ENCODE measurements around the gene ULBP1.
"Not testable (repeated sequence)": the region's sequence is repeated elsewhere in the genome, so short reads cannot be mapped to it uniquely, and the experiment has no call there.

Gene ULBP1

DNA sequence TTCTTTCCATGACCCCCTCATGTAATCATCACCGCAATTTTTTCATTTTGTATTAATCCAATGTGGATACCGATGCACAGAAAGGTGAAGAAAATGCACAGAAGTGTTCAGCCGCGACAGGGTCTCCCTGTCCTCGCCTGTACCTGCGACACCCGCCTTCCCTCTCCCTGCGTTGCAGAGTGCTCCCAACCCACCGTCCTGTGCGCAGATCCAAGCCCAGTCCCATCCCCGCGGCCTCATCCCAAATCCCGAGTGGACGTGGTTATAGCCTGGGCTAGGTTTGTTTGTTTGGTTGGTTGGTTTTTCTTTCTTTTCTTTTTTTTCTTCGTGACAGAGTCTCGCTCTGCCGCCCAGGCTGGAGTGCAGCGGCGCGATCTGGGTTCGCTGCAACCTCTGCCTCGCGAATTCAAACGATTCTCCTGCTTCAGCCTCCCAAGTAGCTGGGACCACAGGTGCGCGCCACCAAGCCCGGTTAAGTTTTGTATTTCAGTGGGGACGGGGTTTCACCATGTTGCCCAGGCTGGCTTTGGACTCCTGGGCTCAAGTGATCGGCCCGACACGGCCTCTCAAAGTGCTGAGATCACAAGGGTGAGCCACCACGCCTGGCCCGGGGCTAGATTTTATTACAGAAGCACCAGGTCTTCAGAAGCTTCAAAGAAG, 40.3 kb upstream of the ULBP1 start:
- no peaks in the 10 kb centered on the region for H3K9me3 ChIP-seq (ENCODE audit: control insufficient read depth, low read length)
- peaks cover 3% of the 10 kb centered on the region for H3K27me3 ChIP-seq (replicated peaks; ENCODE audit: control insufficient read depth, insufficient read depth, low read length)
- no peak for DNase-seq (ENCODE audit: low read depth)
- no peaks in the 10 kb centered on the region for H3K36me3 ChIP-seq (ENCODE audit: control insufficient read depth, insufficient read depth, low read length, severe bottlenecking)
- H3K4me1 ChIP-seq (ENCODE audit: control insufficient read depth, insufficient read depth, low read length) = peaks cover 8% of the 10 kb centered on the region
- peak overlapping the region; percentile 90 for H3K4me3 ChIP-seq (ENCODE audit: low read length)
- peak overlapping the region; percentile 78 for H3K9ac ChIP-seq (ENCODE audit: low read length)

DNA sequence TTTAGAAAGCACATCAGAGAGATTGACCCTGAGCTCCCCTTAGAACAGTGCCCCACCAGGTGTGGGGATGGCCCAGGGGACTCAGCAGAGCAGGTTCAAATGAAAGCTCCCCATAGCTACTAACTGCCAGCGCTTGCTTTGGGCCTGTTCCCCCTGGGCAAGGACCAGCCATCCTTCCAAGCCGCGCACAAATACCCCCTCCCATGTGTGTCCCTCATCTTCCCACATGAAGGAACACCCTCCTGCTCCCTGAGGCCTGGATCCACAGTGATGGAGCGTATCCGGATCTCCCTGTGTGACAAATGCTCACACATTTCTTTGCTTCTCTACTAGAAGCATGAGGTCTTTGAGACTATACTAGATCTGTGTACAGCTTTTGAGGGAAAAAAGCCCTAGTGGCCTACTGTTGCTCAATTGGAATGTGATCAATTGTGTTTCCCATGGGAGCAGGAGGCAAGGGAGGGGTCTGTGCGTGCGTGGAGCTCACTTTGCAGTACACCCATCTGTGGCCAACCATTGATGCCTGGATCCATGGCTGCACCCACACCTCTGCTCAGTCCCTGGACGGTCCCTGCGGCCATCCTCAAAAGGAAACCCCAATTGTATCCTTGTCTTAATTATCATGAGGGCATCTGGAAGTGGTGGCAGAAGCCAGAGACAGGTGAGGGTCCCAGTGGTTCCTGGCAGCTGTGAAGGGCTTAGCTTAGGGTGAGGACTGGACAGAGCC, 39.4 kb upstream of the ULBP1 start:
- DNase-seq (ENCODE audit: low read depth) = no peak
- Histone ChIP-seq H3K27me3 (replicated peaks; ENCODE audit: control insufficient read depth, insufficient read depth, low read length) (peaks cover 9% of the 10 kb centered on the region), H3K9ac (ENCODE audit: low read length) (no peak overlapping the region), H3K36me3 (ENCODE audit: control insufficient read depth, insufficient read depth, low read length, severe bottlenecking) (no peaks in the 10 kb centered on the region), H3K4me1 (ENCODE audit: control insufficient read depth, insufficient read depth, low read length) (peaks cover 8% of the 10 kb centered on the region), H3K4me3 (ENCODE audit: low read length) (no peak overlapping the region), H3K9me3 (ENCODE audit: control insufficient read depth, low read length) (no peaks in the 10 kb centered on the region)

DNA sequence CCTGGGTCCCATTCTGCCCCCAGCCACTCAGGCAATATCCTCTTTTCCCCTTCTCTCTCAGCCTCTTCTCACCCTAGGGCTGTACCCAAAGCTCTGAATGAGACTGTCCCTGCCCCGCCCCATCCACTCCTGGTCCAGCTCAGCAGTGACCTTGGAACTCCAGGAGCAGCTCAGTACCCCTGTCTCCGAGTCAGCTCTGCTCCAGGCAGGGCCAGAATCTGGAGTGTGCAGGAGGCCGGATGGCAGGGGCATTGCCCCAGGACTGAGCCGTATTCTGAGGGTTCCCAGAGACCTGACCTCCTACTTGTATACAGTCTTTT, 38.9 kb upstream of the ULBP1 start:
- no peaks in the 10 kb centered on the region for H3K36me3 ChIP-seq (ENCODE audit: control insufficient read depth, insufficient read depth, low read length, severe bottlenecking)
- peaks cover 8% of the 10 kb centered on the region for H3K4me1 ChIP-seq (ENCODE audit: control insufficient read depth, insufficient read depth, low read length)
- H3K27me3 ChIP-seq (replicated peaks; ENCODE audit: control insufficient read depth, insufficient read depth, low read length) = peaks cover 15% of the 10 kb centered on the region
- no peak for DNase-seq (ENCODE audit: low read depth)
- H3K4me3 ChIP-seq (ENCODE audit: low read length) = peak overlapping the region; percentile 81
- no peaks in the 10 kb centered on the region for H3K9me3 ChIP-seq (ENCODE audit: control insufficient read depth, low read length)
- H3K9ac ChIP-seq (ENCODE audit: low read length) = no peak overlapping the region

DNA sequence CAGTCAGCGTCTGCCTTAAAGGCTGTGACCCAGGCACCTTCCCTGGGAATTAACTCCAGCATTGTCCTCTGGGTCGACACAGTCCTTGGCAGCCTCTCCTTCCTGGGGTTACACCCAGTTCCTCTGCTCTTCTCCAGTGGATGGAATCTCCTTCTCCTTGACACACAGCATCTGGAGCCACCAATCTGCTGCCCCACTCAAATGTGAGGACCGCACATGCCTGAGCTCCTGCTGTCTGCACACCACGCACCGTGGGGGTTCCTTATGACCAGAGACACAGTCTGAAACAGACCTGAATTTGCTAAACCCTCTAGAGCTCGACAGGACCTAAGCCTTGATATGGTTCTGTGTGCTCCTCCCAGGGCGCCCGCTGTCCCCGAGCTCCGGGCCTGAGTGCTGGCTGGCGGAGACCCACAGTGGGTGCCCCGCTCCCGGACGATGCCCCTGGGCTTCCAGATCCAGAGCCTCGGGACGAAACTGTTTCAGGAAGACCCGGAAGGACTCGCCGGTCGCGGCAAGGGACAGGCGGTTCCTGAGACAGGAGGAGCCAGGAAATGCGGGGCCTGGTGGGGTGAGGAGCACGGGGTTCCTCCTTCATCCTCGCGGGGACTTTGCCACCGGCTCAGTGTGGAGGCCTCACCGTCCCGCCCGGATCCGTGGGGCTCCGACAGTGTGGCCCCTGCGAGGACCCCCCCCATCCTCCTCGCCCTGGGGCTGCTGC, 38.3 kb upstream of the ULBP1 start:
- Histone ChIP-seq H3K27me3 (replicated peaks; ENCODE audit: control insufficient read depth, insufficient read depth, low read length) (peaks cover 18% of the 10 kb centered on the region), H3K36me3 (ENCODE audit: control insufficient read depth, insufficient read depth, low read length, severe bottlenecking) (no peaks in the 10 kb centered on the region), H3K4me1 (ENCODE audit: control insufficient read depth, insufficient read depth, low read length) (peaks cover 8% of the 10 kb centered on the region), H3K9me3 (ENCODE audit: control insufficient read depth, low read length) (no peaks in the 10 kb centered on the region), H3K4me3 (ENCODE audit: low read length) (peak overlapping the region; percentile 81), H3K9ac (ENCODE audit: low read length) (peak overlapping the region; percentile 86)
- DNase-seq (ENCODE audit: low read depth) = peak; percentile 14

DNA sequence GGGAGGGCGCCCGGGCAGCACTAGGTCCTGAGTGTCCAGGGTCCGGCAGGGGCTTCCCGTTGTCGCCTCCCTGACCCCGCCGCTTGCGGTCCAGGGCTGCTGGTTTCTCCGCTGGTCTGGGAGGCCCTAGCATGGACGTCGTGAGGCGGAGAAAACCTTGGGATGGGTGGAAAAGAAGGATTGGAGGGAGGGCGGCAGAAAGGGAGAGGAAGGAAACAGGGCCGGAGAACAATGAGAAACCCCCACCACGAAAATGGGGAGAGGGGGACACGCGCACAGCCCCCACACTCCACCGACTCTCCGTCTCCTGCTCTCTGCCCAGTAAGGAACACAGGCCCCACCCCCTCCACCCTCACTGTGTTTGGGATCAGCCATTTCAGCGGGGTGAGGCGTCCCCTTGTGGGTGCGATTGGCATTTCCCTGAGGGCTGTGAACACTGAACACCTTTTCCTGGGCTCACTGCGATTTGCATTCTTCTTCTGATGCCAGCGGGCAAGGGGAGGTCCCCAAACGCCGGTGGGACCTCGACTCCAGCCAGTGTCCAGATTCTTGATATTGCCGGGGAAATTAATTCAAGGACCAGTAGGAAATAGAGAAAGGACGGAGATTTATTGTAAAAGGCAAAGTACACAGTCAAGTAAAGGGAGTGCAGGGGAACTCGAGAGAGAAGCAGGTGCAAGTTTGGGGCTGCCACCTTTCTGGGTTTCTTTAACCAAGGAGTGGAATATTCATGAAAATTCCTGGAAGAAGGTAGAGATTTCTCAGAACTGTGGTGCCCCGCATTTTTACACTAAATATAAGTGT, 37.6 kb upstream of the ULBP1 start:
- DNase-seq (ENCODE audit: low read depth) = peak; percentile 94
- peaks cover 18% of the 10 kb centered on the region for H3K27me3 ChIP-seq (replicated peaks; ENCODE audit: control insufficient read depth, insufficient read depth, low read length)

DNA sequence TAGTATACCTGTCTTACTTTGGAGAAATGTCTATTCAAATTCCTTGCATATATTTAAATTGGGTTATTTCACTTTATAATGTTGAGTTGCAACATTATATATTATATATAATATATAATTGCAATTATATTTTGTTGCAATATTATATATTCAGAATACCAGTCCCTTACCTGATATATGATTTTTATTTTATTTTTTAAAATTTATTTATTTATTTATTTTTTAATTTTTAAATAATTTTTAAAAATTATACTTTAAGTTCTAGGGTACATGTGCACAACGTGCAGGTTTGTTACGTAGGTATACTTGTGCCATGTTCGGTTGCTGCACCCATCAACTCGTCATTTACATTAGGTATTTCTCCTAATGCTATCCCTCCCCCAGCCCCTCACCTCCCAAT, 36.7 kb upstream of the ULBP1 start:
- not testable (repeated sequence) for H3K9ac ChIP-seq (ENCODE audit: low read length); H3K9me3 ChIP-seq (ENCODE audit: control insufficient read depth, low read length); H3K4me3 ChIP-seq (ENCODE audit: low read length); DNase-seq (ENCODE audit: low read depth); H3K4me1 ChIP-seq (ENCODE audit: control insufficient read depth, insufficient read depth, low read length); H3K36me3 ChIP-seq (ENCODE audit: control insufficient read depth, insufficient read depth, low read length, severe bottlenecking)
- peaks cover 15% of the 10 kb centered on the region for H3K27me3 ChIP-seq (replicated peaks; ENCODE audit: control insufficient read depth, insufficient read depth, low read length)

More for the DNA sequence above, 37.6 kb upstream of the ULBP1 start:
- peaks cover 8% of the 10 kb centered on the region for H3K4me1 ChIP-seq (ENCODE audit: control insufficient read depth, insufficient read depth, low read length)
- peak overlapping the region; percentile 81 for H3K4me3 ChIP-seq (ENCODE audit: low read length)
- no peaks in the 10 kb centered on the region for H3K36me3 ChIP-seq (ENCODE audit: control insufficient read depth, insufficient read depth, low read length, severe bottlenecking)
- peak overlapping the region; percentile 86 for H3K9ac ChIP-seq (ENCODE audit: low read length)
- H3K9me3 ChIP-seq (ENCODE audit: control insufficient read depth, low read length) = no peaks in the 10 kb centered on the region

DNA sequence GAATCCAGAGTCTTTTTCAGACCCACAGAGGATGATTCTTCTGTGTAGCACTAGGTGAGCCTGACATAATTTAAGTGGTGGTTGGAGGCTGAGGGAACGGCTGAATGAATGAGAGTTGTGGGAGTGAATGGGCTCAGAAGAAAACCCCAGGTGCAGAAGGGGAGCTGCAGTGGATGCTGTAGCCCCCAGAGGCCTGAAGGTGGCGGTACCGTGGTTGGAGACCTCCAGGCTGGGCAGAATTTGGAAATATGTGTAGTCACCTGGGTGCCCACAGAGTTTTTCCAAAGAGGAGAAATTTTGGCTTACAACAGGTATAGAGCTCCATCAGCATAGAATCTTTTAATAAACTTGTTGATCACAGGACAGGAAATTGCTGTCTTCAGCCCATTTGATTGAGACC, 34.3 kb upstream of the ULBP1 start:
- DNase-seq (ENCODE audit: low read depth) = no peak
- H3K27me3 ChIP-seq (replicated peaks; ENCODE audit: control insufficient read depth, insufficient read depth, low read length) = peaks cover 15% of the 10 kb centered on the region

DNA sequence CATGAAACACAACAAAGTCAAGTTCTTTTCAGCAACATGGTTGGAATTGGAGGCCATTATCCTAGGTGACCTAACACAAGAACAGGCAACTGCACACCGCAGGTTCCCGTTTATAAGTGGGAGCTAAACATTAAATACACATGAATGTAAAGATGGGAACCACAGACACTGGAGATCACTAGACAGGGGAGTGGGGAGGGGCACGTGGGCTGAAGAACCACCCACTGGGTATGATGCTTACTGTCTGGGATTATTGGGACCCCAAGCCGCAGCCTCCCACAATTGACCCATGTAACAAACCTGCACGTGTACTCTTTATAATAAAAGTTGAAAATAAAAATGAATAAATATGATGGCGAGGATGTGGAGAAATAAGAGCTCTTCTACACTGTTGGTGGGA, 32.2 kb upstream of the ULBP1 start:
- Histone ChIP-seq H3K9me3 (ENCODE audit: control insufficient read depth, low read length) (no peaks in the 10 kb centered on the region), H3K36me3 (ENCODE audit: control insufficient read depth, insufficient read depth, low read length, severe bottlenecking) (no peaks in the 10 kb centered on the region), H3K4me1 (ENCODE audit: control insufficient read depth, insufficient read depth, low read length) (no peaks in the 10 kb centered on the region), H3K4me3 (ENCODE audit: low read length) (no peak overlapping the region), H3K9ac (ENCODE audit: low read length) (no peak overlapping the region), H3K27me3 (replicated peaks; ENCODE audit: control insufficient read depth, insufficient read depth, low read length) (peaks cover 28% of the 10 kb centered on the region)
- no peak for DNase-seq (ENCODE audit: low read depth)

More for the DNA sequence above, 34.3 kb upstream of the ULBP1 start:
- no peaks in the 10 kb centered on the region for H3K9me3 ChIP-seq (ENCODE audit: control insufficient read depth, low read length)
- H3K4me1 ChIP-seq (ENCODE audit: control insufficient read depth, insufficient read depth, low read length) = peaks cover 3% of the 10 kb centered on the region
- no peak overlapping the region for H3K9ac ChIP-seq (ENCODE audit: low read length)
- no peaks in the 10 kb centered on the region for H3K36me3 ChIP-seq (ENCODE audit: control insufficient read depth, insufficient read depth, low read length, severe bottlenecking)
- no peak overlapping the region for H3K4me3 ChIP-seq (ENCODE audit: low read length)

DNA sequence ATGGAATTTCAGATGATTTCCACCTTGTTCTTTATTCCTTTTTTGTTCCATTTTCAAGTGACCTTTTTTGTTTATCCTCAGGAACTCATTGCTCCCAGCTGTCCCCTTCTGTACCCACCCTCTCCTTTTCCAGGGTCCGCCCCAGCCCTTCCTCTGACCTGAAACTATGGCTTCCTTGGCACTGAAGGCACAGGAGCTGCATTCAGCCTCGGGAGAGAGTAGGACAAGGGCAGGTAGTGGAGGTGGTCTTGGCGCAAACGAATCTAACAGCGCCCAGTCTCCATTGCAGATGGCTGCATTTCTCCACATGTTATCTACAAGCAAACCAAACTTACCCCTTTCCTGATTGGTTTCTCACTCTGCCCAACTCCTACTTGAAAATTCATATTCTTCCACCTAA, 30.7 kb upstream of the ULBP1 start:
- DNase-seq (ENCODE audit: low read depth) = no peak
- peaks cover 41% of the 10 kb centered on the region for H3K27me3 ChIP-seq (replicated peaks; ENCODE audit: control insufficient read depth, insufficient read depth, low read length)

DNA sequence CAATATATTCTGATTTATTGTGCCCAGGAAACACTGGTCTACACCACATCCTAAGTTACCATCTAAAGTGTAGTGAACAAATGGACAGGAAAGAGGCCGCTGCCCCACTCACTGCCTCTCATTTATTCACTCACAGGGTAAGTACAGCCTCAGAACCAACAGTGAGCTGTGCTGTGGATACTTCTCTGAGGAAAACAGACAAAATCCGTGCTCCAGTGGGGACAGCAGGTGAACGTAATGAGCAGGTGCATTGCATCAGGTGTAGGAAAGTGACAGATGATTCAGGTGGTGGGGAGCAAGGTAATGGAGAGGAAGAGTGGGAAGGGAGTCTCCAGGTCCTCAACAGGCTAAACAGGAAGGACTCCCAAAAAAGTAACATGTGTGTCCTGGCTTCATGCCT, 30.3 kb upstream of the ULBP1 start:
- H3K9ac ChIP-seq (ENCODE audit: low read length) = no peak overlapping the region
- H3K9me3 ChIP-seq (ENCODE audit: control insufficient read depth, low read length) = no peaks in the 10 kb centered on the region
- peaks cover 3% of the 10 kb centered on the region for H3K4me1 ChIP-seq (ENCODE audit: control insufficient read depth, insufficient read depth, low read length)
- peaks cover 45% of the 10 kb centered on the region for H3K27me3 ChIP-seq (replicated peaks; ENCODE audit: control insufficient read depth, insufficient read depth, low read length)
- H3K4me3 ChIP-seq (ENCODE audit: low read length) = no peak overlapping the region
- H3K36me3 ChIP-seq (ENCODE audit: control insufficient read depth, insufficient read depth, low read length, severe bottlenecking) = no peaks in the 10 kb centered on the region
- no peak for DNase-seq (ENCODE audit: low read depth)

More for the DNA sequence above, 30.7 kb upstream of the ULBP1 start:
- Histone ChIP-seq H3K9ac (ENCODE audit: low read length) (no peak overlapping the region), H3K4me1 (ENCODE audit: control insufficient read depth, insufficient read depth, low read length) (no peaks in the 10 kb centered on the region), H3K9me3 (ENCODE audit: control insufficient read depth, low read length) (no peaks in the 10 kb centered on the region), H3K36me3 (ENCODE audit: control insufficient read depth, insufficient read depth, low read length, severe bottlenecking) (no peaks in the 10 kb centered on the region), H3K4me3 (ENCODE audit: low read length) (no peak overlapping the region)
